ENCODE results near the gene COMMD7.

- TF ChIP-seq CTCF (IDR thresholded peaks at IDR 0.05) (no peak), POLR2A (IDR thresholded peaks at IDR 0.05) (no peak)
Observed at GRCh38 chr20:32727683-32728082, 15.6 kb downstream of the COMMD7 start.

Data from uterus (tissue), 2 donors.